Osteocyte (in vitro differentiated cells): ENCODE measurements around the gene ZMIZ1. TPM values are rescaled to one million over a fixed set of nuclear protein-coding genes. Genes with fewer than 3 reads are reported as not detected.

Source experiments
- DNase-seq: peaks from one replicate; pipeline ENCODE4 v3.0.0; 2021; ENCODE audit warnings: mixed read lengths; ENCODE audit not compliant: unreplicated experiment; ENCODE audit errors: extremely low spot score
- H3K27ac Mint-ChIP-seq: one replicate; pipeline ENCODE4 v1.8.0; 2021; ENCODE audit warnings: mild to moderate bottlenecking, mixed read lengths; ENCODE audit not compliant: unreplicated experiment
- H3K27me3 Mint-ChIP-seq: one replicate; pipeline ENCODE4 v1.8.0; 2021; ENCODE audit warnings: mixed read lengths; ENCODE audit not compliant: unreplicated experiment
- H3K36me3 Mint-ChIP-seq: one replicate; pipeline ENCODE4 v1.8.0; 2021; ENCODE audit warnings: mixed read lengths; ENCODE audit not compliant: unreplicated experiment
- H3K4me1 Mint-ChIP-seq: one replicate; pipeline ENCODE4 v1.8.0; 2021; ENCODE audit warnings: mixed read lengths; ENCODE audit not compliant: unreplicated experiment
- H3K4me3 Mint-ChIP-seq: one replicate; pipeline ENCODE4 v1.8.0; 2021; ENCODE audit warnings: mild to moderate bottlenecking, moderate library complexity, mixed read lengths; ENCODE audit not compliant: unreplicated experiment
- H3K9me3 Mint-ChIP-seq: one replicate; pipeline ENCODE4 v1.8.0; 2021; ENCODE audit warnings: mixed read lengths; ENCODE audit not compliant: unreplicated experiment
- total RNA-seq: library from RNA; stranded (reverse); gene quantifications from 2 replicates; pipeline ENCODE4 v1.2.1, GENCODE V29; 2021
- TF ChIP-seq, protein P1 (sequence below): fragments of 200-600 bp; sonication (generic); IDR thresholded peaks from 2 replicates; pipeline ENCODE4 v1.5.0; 2021; ENCODE audit warnings: antibody characterized with exemption, mild to moderate bottlenecking, moderate library complexity

ZMIZ1 gene
- total RNA-seq, 1 donor from 2014 or later, result 90.5 TPM

DNA sequence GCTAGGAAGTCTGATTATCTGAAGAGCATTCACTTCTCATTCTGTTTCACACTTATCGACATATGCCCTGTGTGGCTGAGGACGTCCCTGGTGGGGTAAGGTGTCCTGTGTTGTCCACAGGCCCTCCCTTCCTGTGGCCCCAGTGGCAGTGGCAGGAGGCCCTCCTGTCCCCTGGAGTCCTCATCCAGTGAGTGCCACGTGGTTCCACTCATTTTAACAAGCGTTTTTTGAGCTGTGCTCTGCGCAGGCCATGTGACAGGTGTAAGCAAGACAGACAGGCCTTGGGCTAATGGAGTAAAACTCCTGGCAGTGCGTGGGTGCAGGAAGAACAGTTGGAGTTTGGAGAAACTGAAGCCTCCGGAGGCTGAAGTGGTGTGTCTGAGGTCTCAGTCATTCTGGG, 239.2 kb downstream of the ZMIZ1 start:
- TF ChIP-seq, protein P1, sequence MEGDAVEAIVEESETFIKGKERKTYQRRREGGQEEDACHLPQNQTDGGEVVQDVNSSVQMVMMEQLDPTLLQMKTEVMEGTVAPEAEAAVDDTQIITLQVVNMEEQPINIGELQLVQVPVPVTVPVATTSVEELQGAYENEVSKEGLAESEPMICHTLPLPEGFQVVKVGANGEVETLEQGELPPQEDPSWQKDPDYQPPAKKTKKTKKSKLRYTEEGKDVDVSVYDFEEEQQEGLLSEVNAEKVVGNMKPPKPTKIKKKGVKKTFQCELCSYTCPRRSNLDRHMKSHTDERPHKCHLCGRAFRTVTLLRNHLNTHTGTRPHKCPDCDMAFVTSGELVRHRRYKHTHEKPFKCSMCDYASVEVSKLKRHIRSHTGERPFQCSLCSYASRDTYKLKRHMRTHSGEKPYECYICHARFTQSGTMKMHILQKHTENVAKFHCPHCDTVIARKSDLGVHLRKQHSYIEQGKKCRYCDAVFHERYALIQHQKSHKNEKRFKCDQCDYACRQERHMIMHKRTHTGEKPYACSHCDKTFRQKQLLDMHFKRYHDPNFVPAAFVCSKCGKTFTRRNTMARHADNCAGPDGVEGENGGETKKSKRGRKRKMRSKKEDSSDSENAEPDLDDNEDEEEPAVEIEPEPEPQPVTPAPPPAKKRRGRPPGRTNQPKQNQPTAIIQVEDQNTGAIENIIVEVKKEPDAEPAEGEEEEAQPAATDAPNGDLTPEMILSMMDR, result no peak
- H3K27ac Mint-ChIP-seq, result no peak overlapping the region
- H3K27me3 Mint-ChIP-seq, result no peaks in the 10 kb centered on the region
- no peaks in the 10 kb centered on the region for H3K9me3 Mint-ChIP-seq
- H3K36me3 Mint-ChIP-seq, result peaks cover 32% of the 10 kb centered on the region
- DNase-seq, result no peak
- no peaks in the 10 kb centered on the region for H3K4me1 Mint-ChIP-seq
- H3K4me3 Mint-ChIP-seq, result no peak overlapping the region

DNA sequence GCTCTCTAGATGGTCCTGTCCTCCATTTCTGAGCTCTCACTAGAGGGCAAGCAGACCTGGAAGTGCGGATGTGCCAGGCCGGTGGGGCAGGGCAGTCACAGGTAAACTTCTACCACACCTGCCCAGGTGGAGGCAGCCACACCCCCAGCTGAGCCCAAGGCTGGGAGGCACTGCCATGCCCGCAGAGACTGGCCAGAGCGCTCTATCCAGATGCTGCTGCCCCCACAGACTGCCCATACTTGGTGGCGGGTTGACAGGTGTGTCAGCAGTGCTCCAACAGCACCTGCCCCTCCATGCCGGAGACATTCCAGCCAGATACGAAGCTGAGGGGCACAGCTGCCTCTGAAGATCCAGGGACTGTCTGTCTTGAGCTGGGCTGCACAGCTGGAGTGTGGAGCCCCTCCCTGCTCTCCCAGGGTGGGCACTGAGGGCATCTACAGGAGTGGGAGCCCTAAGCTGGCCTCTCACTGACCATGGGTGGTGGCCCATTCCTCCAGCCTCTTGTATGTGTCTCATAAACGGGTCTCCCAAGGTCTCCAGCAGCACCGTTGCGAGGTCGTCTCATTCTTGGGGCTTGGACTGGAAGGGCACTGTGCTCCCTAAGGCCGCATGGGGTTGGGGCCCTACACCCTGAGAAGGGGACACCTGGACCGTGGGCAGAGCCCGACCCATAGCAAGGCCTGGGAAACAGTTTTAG, 240.4 kb downstream of the ZMIZ1 start:
- Mint-ChIP-seq H3K27me3 (no peaks in the 10 kb centered on the region), H3K4me1 (peaks cover 2% of the 10 kb centered on the region), H3K9me3 (no peaks in the 10 kb centered on the region), H3K36me3 (peaks cover 39% of the 10 kb centered on the region), H3K4me3 (no peak overlapping the region), H3K27ac (no peak overlapping the region)
- no peak for DNase-seq
- TF ChIP-seq, protein P1, result no peak

DNA sequence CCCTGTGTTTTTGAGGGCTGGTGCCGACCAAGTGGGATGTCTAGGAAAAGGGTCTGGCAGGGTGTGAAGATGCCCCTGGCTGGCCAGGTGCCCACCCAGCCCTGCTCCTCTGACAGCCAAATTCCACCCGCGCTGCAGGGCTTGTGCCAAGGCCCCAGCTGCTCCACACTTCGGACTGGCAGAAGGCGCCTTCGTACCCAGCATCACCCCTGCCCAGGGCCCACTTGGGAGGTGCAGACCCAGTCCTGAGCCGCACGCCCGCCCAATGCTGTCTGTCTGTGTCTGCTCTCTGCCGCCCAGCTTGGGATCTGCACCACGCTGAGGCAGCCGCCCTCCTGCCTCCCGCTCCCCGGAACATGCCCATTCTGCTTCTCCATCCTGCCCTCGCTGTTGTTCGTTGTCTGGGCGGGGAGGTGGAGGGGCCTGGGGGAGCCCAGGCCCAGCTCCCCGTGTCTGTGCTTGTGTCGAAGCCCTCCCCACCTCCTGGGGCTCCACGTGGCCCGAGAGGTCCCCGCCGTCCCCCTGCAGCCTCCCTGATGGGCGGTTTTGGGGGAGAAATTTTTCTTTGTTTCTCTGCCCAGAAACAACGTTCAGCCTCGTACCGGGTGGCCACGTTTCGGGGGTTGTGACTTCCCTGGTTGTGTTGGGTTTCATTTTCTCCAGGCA, 241.6 kb downstream of the ZMIZ1 start:
- no peak overlapping the region for H3K4me3 Mint-ChIP-seq
- H3K27me3 Mint-ChIP-seq, result no peaks in the 10 kb centered on the region

DNA sequence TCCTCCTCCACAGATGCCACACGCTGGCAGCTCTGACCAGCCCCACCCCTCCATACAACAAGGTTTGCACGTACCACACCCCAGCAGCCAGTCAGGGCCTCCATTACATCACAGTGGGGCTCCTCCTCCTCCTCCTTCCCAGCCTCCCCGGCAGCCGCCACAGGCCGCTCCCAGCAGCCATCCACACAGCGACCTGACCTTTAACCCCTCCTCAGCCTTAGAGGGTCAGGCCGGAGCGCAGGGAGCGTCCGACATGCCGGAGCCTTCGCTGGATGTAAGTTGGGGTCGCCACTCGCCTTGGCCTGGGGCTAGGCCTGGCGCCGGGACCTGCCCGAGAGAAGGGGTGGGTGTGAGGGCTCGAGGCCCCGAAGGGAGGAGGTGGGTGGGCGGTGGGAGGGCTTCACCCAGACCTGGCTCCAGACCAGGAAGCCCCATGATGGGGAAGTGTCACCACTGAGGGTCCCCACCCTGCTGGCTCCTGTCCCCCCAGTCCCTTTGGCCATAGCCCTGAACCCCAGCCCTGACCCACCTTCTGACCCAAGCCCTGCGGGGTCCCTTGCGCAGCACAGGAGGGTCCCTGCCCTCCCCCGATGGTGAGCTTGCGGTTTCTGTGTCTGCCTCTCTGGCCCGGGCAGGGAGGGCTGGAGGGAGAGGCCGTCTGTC, 242.3 kb downstream of the ZMIZ1 start:
- Mint-ChIP-seq H3K27ac (peak overlapping the region; percentile 52), H3K4me1 (peaks cover 2% of the 10 kb centered on the region), H3K27me3 (no peaks in the 10 kb centered on the region), H3K9me3 (no peaks in the 10 kb centered on the region), H3K36me3 (peaks cover 35% of the 10 kb centered on the region), H3K4me3 (no peak overlapping the region)
- TF ChIP-seq, protein P1, result no peak
- no peak for DNase-seq

More for the DNA sequence above, 241.6 kb downstream of the ZMIZ1 start:
- TF ChIP-seq, protein P1, result no peak
- no peaks in the 10 kb centered on the region for H3K9me3 Mint-ChIP-seq
- peaks cover 2% of the 10 kb centered on the region for H3K4me1 Mint-ChIP-seq
- H3K36me3 Mint-ChIP-seq, result peaks cover 33% of the 10 kb centered on the region
- no peak for DNase-seq
- peak overlapping the region; percentile 52 for H3K27ac Mint-ChIP-seq
